IPS-11a (cell line): ENCODE data around the gene DCTN5.

Experiments
- H3K4me3 ChIP-seq: one replicate; pipeline ENCODE4 v1.5.1; 2013; ENCODE audit warnings: low read depth, low read length, control low read depth

Gene DCTN5

GRCh38 chr16:23724096-23724784 lies 83.0 kb downstream of the DCTN5 start:
- no peak overlapping the region for H3K4me3 ChIP-seq

GRCh38 chr16:23724785-23725131 lies 83.5 kb downstream of the DCTN5 start:
- no peak overlapping the region for H3K4me3 ChIP-seq

GRCh38 chr16:23726710-23727109 lies 85.4 kb downstream of the DCTN5 start:
- H3K4me3 ChIP-seq: no peak overlapping the region
